Measurements from ENCODE around the gene MAPK8IP3.

The MAPK8IP3 gene

DNA sequence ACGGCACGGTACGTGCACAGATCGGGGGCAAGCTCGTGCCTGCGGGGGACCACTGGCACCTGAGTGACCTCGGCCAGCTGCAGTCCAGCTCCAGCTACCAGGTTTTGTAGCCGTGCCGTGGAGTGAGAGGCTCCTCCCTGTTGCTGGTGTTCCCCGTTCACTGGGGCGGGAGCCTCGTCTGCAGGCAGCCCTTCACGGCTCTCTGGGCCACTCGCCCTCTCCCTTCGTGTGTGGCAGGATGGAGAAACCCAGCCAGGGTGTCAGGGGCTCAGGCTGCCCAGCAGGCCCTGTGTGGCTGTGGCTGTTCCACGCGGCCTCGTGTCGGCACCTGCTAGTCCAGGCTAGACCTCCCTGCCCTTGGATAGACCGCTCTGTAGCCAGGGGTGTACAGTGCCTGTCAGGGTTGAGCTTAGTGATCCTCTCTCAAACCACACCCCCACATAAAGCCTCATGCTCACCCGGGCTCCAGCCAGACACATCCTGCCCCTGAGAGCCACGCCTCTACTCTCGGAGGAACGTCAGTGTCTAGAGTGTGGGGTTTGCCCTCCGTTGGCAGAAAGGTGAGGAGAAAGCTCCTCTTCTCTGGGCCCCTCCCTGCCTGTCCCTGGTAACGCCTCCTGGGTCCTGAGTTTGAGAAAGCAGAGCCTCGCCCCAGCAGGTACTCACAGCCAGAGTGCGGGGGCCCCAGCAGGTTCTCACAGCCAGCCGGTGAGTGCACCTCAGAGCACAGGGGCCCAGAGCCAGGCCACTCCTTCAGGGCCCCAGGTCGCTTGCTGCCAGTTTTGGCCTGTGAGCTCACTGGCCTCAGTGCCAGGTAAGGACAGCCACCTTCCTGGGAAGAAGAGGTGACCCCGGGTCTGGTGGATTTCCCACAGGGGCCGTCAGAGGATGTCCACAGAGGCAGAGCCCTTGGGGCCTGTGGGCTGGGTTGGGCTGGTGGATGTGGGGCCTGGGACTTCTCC is 37.7 kb downstream of the MAPK8IP3 start:
- no peak for DNase-seq

DNA sequence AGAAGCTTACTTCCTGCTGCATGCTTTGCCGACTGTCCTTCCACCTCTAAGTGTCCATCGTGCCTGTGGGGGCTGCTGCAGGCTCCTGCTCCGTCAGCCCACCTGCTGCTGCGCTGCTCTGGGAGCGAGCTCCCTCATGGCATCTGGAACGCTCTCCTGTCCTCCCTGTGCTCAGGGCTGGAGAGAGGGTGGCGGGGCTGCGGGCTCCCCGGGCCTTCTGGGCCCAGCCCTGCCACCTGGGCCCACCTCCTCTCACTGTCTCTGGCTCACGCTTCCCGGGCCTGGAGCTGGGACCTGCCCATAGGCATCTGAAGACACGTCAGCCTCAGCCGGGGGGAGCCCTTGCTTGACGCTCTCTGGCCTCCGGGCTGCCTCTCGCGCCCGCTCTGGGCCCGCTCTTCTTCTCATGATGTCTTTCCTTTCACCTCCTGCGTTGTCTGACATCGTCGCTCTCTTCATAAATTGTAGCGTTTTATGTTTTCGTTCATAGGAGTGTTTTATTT is 38.4 kb downstream of the MAPK8IP3 start:
- no peak for DNase-seq

DNA sequence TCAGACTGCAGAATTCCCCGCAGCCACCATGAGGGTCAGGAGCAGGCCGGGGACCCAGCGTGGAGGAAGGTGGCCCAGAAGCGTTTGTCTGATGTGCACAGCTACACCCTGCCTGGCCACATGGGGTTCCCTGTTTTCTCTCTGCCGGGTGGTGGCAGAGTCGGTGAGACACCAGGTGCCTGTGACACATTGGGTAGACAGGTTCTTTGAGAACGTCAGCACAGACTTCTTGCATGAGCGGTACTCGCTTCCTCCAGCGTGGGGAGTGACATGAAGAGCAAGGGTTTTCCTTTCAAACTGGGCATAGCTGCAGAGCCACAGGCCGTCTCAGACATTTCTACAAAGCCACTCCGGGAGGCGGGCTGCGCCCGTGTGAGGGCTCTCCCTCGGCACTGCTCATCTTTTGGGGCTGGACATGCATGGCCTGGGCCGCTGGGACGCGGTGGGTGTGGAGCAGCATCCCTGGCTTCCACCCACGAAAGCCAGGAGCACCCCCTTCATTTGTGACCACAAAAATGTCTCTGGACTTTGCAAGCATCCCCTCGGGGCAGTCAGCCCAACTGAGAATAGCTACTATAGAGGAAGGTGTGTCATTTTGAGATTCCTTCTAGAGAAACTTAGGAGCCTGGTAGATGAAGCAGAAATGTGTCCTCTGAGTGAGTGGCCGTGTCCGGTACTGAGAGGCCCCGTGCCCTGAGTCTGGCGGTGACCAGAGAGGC is 39.3 kb downstream of the MAPK8IP3 start:
- DNase-seq, result no peak

DNA sequence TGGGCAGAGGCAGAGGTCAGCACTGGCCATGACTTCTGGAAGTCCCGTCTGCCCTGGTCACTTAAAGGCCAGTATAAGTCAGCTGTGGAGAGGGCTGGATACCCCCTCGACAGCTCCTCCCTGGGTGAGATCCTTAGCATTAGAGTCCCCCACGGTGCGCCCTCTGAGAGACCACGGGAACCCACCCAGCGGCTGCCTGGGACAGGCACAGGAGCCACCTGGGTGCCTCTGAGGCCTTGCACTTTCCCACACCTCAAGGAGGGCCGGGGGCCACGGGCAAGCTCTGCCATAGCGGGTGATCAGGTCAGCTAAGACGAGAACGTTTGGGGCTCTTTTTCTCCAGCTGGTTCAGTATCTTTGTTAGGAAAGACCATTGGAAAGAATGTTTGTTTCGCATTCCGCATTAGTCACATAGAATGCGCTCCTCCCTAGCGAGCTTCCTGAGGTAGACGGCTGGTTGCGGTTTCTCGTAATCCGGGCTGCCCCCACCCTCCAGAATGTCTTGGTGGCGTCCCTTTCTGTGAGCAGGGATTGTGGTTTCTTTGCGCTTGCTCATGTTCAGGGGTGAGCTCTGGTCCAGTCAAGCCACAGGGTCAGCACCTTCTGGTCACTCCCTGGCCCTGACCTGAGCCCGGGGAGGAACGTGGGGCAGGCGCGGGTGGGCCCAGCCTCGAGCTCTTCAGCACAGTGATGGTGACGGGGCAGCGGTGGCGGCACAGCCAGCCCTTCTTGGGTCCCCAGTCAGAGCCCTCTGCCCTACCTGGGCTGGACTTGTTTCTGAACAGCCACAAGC is 40.1 kb downstream of the MAPK8IP3 start:
- no peak for DNase-seq

DNA sequence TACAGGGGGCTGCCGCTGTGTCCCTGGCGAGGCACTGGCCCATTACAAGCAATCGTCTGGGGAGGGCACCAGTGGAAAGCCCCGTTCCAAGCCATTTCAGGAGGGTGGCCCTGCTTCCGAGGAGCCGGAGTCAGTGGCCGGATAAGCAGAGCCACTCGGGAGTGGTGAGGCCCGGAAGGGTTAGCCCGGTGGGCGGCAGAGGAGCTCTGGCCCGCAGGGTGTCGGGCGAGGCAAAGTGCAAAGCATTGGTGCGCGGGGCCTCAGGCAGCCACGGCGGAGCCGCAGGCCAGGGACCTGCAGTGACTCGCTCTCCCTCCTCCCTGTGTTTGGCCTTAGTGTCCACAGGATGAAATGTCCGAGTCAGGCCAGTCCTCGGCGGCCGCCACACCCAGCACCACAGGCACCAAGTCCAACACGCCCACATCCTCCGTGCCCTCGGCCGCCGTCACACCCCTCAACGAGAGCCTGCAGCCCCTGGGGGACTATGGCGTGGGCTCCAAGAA is 40.7 kb downstream of the MAPK8IP3 start:
- DNase-seq, result no peak

DNA sequence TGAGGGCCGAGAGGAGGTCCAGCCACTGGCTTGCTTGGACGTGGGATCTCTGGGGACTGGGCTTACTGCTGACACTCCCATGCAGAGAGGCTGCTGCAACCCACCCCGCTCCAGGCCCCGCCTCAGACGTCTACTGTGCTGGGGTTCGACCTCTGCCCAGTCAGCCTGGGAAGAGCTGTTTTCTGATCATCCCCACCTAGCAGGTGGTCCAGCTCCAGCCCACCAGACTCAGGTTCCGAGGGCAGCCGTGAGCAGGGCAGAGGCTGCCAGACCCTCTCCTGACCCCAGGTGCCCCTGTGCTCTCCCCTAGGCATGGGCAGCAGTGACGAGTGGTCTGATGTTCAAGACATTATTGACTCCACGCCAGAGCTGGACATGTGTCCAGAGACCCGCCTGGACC is 41.9 kb downstream of the MAPK8IP3 start:
- no peak for DNase-seq

DNA sequence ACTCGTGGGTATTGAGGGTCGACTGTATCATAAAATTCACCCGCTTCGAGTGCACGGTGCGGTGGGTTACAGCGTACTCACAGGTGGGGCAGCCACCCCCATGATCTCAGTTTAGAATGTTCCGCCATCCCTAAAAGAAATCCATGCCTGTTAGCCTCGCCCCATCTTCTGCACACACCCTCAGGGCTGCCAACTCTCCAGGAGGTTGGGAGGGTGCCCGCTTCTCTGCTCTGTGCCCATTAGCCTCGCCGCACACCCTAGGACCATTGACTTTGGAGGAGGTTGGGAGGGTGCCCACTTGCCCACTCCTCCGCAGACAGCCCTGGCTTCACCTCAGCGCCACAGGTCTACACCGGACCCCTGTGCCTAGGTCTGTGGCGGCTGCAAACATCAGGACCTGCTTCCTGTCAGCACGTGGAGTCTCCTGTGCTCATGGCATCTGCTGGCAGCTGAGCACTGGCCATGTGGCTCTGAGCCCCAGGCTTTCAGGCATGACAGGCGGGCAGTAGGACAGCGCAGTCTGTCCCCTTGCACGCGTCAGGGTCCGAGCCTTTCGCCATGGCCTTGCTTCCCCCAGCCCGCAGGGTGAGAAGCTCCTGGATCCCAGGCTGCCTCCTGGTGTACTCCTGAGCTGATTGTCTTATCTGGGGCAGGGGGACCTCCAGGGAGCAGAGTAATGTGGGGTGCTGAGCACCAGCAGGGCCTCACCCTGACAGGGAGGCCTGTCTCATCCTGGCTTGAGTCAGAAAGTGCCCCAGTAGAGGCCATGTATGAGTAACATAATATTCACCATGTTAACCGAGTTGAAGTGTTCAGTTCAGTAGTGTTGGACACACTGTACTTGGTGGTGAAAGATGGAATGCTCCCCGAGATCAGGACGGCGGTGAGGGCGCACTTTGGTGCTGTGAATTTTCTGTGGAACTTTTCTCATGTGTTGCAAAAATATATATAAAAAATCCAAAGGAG is 43.4 kb downstream of the MAPK8IP3 start:
- no peak for DNase-seq

DNA sequence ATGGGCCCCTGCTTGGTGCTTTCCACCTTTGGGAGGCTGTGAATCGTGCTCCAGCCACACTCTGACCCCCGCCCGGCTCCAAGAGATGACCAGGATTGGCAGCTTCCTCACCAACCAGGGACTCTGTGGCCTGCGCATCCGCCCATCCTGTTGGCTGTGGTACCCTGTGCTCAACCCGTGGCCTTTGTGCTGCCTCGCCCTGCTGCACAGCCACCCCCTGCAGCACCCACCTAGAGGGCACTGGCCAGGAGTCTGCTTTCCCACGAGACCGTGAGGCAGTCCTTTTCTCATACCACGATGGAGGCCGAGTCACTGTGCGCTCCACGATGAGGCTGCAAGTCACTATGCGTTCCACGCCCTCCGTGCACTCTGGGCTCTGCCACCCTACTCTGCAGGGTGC is 46.0 kb downstream of the MAPK8IP3 start:
- DNase-seq, result no peak

DNA sequence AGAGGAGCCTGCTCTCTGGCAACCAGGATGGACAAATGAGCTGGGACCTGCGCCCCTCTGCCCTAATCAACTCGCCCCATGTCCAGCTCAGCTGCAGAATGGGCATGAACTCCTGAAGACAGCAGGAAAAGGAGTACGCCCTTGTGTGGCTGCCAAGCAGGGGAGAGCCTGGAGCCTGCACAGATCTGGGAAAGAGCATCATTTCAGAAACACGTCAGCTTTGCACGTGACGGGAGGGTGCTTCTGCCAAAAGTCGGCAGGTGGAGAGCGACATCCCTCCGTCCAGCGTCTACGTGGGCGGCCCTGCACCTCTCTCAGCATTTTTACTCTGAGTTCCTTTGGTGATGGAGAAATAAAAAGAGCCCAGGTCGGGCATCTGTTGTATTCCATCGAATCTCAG is 46.9 kb downstream of the MAPK8IP3 start:
- DNase-seq, result no peak

DNA sequence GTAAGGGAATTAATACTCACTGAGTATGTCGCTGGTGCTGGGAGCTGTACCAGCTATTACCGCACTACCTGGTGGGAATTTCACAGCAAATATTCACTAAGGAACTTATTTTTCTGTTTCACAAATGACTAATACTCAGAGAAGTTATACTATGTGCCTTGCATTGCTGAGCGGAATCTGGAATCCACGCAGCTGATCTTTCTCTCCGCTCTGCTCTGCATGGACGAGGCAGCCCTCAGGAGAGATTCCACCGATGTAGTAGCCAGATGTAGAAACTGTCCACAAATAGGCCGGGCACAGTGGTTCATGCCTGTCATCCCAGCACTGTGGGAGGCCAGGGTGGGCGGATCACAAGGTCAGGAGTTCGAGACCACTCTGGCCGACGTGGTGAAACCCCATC is 48.2 kb downstream of the MAPK8IP3 start:
- DNase-seq, result no peak

DNA sequence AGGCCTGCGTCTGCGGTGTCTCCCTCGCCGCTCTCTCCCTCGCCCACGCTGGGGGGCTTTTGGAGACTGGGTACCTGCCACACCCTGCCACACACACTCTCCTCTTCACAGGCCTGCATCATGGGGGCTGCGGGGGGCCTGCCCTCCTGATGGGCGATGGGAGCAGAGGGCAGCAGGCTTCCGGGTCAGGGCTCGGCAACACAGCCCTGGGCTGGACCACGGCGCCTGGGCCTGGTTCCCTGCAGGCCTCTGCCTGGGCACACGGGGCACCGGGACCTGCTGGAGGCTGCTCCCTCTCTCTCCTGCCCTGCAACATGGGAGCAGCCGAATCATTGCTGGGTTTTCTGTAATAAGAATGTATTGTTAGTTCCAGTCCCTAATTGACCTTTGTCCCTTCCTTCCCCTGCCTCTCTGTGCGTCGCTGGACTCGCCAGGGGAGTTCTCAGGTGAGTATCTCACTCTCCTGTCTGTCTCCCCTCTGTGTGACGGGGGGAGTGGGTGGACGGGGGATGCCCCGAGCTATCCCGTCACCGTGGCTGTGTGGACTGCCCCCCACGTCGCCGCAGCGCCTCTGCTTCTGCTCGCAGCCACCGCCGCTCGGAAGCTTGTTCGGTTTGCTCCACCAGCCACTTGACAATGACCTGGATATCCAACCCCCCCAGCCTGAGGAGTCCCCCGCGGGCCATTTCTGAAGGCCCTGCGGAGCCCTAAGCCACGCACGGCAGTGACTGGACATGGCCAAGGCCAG is 51.9 kb downstream of the MAPK8IP3 start:
- no peak for DNase-seq

DNA sequence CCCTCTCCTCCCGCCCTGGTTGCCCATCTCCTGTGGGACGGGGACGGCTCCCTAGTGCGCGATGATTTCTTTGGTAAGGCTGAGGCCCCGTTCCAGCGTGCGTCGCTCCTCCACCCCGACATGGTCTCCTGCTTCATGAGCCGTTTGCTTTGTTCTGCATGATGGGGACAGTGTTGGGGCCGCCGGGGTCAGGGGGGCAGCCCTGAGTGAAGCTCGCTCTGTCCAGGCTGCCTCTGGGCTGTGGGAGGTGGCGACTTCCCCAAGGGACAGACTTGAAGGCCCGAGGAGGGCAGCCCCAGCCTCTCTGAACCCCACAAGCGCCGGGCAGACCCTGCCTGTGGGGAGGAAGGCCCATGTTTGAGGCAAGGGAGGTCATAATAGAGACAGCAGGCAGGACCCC is 52.9 kb downstream of the MAPK8IP3 start:
- no peak for DNase-seq

DNA sequence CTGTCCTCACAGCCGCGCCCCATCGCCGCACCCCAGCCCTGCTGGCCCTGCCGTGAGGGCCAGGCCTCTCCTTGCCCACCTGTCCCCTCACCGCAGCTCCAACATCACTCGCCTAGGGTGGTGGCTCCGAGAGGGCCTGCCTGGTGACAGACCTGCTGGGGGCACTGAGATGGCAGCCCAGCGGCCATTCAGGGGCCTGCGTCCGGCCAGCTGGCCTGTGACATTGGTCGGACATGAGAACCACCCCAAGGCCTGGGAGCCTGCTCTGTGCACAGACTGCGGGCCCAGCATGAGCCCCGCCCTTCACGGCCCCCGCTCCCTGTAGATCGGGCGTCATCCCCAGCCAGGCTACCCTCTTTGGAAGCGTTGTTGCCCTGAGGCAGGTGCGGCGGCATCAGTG is 53.5 kb downstream of the MAPK8IP3 start:
- DNase-seq, result no peak

DNA sequence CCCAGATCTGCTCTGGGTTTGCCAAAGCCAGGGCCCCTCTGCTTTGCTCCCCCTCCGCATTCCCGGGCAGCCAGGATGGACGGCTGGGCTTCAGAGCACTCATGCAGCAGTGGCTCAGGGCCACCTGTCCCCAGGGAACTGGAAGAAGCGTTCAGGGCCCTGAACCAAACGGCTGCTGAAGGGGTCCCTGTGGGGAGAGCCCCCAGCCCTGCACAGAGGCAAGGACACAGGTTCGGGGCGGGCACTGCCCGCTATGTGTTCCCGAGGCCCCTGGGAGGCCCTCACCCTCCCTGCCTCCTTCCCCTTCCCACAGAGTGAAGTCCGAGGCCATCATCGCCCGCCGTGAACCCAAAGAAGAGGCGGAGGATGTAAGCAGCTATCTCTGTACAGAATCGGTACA is 54.9 kb downstream of the MAPK8IP3 start:
- no peak for DNase-seq

DNA sequence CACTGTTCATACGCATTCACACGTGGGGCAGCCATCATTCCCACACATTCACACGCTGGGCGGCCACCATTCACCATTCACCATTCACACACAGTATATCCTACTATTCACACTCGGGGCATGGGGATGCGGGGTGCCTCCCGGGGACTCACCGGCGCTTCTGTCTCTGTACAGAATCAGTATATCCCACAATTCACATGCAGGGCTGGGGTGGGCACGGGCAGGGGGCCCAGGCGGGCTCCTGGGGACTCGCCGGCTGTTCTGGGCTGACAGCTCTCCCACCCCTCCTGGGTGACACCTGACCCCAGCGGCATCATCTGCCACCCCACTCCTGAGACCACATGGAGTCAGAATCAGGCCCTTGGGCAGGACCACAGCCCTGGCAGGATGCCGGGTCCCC is 55.8 kb downstream of the MAPK8IP3 start:
- DNase-seq, result no peak

DNA sequence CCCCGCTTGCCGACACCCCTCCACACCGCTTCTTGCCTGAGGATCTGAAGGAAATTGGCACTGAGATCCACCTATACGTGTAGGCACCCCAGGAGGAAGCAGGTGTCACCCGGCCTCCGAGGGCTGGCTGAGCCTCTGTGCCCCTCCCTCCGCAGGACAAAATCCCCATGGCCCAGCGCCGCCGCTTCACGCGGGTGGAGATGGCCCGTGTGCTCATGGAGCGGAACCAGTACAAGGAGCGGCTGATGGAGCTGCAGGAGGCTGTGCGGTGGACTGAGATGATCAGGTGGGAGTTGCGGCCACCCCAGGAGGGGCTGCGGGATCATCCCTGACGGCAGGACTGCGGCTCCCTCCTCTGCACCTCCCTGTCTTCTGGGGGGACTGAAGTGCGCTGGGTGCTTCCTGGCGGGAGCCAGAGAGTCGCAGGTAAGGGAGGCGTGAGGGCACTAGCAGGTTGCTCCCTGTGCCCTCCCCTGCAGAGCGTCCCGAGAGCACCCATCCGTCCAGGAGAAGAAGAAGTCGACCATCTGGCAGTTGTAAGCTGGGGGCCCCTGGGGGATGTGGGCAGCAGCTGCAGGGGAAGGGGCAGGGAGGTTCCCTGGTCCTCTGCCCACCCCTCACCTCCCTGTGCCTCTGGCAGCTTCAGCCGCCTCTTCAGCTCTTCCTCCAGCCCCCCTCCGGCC is 56.3 kb downstream of the MAPK8IP3 start:
- no peak for DNase-seq

DNA sequence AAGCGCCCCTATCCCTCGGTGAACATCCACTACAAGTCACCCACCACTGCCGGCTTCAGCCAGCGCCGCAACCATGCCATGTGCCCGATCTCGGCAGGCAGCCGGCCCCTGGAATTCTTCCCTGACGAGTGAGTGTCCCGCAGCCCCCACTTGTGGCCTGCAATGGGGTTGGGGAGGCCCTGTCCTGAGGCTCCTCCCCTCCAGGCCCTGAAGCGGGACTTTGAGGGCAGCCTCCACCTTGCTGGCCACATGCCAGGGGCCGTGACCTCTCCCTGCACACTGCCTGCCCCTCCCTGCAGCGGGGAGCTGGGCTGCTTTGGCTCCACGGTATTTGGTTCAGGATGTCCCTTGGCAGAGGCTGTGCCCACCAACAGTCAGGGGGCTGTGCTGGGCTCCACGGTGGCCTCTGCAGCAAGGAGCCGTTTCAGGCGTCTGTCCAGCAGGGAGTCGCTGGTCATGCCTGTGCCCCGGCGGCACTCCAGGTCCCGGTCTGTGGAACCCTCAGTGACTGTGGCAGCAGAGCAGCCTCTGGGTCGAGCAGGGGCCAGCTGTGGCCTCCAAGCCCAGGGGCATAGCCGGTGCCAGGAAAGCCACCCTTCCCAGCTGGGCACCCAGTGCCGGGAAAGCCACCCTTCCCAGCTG is 57.0 kb downstream of the MAPK8IP3 start:
- DNase-seq, result no peak

DNA sequence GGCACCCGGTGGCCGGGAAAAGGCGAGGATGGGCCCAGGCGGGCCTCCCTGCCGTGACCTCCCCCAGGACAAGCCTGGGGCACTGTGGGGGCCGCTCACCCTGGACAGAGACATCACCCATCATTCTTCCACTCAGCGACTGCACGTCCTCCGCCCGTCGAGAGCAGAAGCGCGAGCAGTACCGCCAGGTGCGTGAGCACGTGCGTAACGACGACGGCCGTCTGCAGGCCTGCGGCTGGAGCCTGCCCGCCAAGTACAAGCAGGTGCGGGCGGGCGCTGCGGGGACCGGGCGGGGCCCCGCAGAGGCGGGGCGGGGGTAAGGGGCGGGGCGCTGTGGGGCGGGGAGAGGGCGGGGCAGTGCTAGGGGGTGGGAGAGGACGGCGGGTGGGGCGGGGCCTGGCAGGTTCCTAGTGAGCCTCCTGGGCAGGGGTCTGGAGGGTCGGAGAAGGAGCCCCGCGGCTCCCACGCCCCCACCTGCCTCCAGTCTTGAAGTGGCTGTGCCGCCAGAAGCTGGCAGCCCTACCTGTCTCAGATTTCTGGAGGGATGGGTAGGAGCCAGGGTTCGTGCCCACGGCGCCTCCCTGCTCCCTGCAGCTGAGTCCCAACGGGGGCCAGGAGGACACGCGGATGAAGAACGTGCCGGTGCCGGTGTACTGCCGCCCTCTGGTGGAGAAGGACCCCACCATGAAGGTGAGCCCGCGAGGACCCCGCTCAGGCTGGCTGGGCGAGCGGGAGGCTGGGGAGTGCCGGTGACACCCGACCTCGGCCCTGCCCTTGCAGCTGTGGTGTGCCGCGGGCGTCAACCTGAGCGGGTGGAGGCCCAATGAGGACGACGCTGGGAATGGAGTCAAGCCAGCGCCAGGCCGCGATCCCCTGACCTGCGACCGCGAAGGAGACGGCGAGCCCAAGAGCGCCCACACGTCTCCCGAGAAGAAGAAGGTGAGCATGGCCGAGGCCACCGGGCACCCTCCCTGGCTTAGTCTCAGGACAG is 57.8 kb downstream of the MAPK8IP3 start:
- DNase-seq, result no peak

All from effector CD4-positive, alpha-beta T cell (primary cell).